ENCODE data around the gene FARSB.
A peak's percentile ranks its signal among the peaks of the same experiment; 100 is the strongest.

Gene FARSB

DNA sequence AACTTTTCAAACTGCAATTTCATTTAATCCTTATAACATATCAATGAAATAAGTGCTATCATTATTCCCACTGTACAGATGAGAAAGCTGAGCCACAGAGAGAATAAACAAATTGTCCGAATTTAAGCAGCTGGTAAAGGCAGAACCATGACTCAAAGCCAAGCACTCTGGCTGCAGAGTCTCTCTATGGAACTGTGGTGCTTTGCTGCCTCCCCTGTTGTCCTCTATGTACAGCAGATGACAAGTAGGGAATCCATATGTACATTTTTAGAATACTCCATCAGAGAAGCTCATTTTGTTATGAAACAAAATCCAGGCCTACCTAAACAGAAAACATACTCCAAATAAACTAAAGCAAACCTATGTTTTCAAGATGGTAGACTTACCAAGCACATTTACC is 45.1 kb downstream of the FARSB start:
- Histone ChIP-seq H3K36me3 (ENCODE audit: control insufficient read depth in 2 of 2, insufficient read depth in 2 of 2, low read length in 2 of 2) (peaks cover 13 to 14% of the 10 kb centered on the region in 2 donors), H3K9ac (ENCODE audit: low read depth in 1 of 2, low read length in 2 of 2) (no peak overlapping the region), H3K9me3 (ENCODE audit: control insufficient read depth in 2 of 2, low read length in 2 of 2) (no peaks in the 10 kb centered on the region), H3K27me3 (ENCODE audit: control insufficient read depth in 2 of 2, insufficient read depth in 2 of 2, low read length in 2 of 2) (no peaks in the 10 kb centered on the region), H3K4me3 (ENCODE audit: low read length in 2 of 2) (no peak overlapping the region), H3K4me1 (ENCODE audit: control insufficient read depth in 2 of 2, insufficient read depth in 2 of 2, low read length in 2 of 2) (no peaks in the 10 kb centered on the region), H3K27ac (ENCODE audit: low read depth in 2 of 2, low read length in 2 of 2) (no peak overlapping the region)

DNA sequence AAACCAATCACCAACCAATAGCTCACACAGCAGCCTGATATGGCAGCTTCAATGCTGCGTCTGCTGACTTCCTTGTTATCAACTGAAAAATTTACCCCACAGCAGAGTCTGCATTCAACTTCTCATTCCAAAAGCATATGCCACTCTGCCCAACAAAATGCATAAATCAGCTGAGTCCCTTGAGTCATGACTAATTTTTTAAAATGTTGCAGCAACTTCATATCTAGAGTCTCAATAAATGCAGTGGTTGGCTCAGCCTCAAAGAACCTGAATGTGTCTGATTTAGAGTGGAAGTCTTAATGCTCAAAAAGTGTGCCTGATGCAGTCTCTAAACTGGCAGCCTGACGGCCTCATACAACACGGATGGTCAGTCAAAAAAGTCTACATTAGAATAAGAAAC is 46.5 kb downstream of the FARSB start:
- H3K4me3 ChIP-seq (ENCODE audit: low read length in 2 of 2) = no peak overlapping the region

GRCh38 chr2:222608081-222608480 is 47.8 kb downstream of the FARSB start:
- Histone ChIP-seq H3K4me1 (ENCODE audit: control insufficient read depth in 2 of 2, insufficient read depth in 2 of 2, low read length in 2 of 2) (no peaks in the 10 kb centered on the region), H3K9me3 (ENCODE audit: control insufficient read depth in 2 of 2, low read length in 2 of 2) (no peaks in the 10 kb centered on the region), H3K27ac (ENCODE audit: low read depth in 2 of 2, low read length in 2 of 2) (no peak overlapping the region), H3K27me3 (ENCODE audit: control insufficient read depth in 2 of 2, insufficient read depth in 2 of 2, low read length in 2 of 2) (no peaks in the 10 kb centered on the region), H3K4me3 (ENCODE audit: low read length in 2 of 2) (no peak overlapping the region), H3K9ac (ENCODE audit: low read depth in 1 of 2, low read length in 2 of 2) (no peak overlapping the region), H3K36me3 (ENCODE audit: control insufficient read depth in 2 of 2, insufficient read depth in 2 of 2, low read length in 2 of 2) (peaks cover 6 to 11% of the 10 kb centered on the region in 2 donors)

More for the DNA sequence above, 46.5 kb downstream of the FARSB start:
- Histone ChIP-seq H3K36me3 (ENCODE audit: control insufficient read depth in 2 of 2, insufficient read depth in 2 of 2, low read length in 2 of 2) (peaks cover 6 to 11% of the 10 kb centered on the region in 2 donors), H3K27ac (ENCODE audit: low read depth in 2 of 2, low read length in 2 of 2) (no peak overlapping the region), H3K9ac (ENCODE audit: low read depth in 1 of 2, low read length in 2 of 2) (no peak overlapping the region), H3K4me1 (ENCODE audit: control insufficient read depth in 2 of 2, insufficient read depth in 2 of 2, low read length in 2 of 2) (no peaks in the 10 kb centered on the region), H3K9me3 (ENCODE audit: control insufficient read depth in 2 of 2, low read length in 2 of 2) (no peaks in the 10 kb centered on the region), H3K27me3 (ENCODE audit: control insufficient read depth in 2 of 2, insufficient read depth in 2 of 2, low read length in 2 of 2) (no peaks in the 10 kb centered on the region)

GRCh38 chr2:222606306-222606705 is 49.6 kb downstream of the FARSB start:
- no peaks in the 10 kb centered on the region for H3K9me3 ChIP-seq (ENCODE audit: control insufficient read depth in 2 of 2, low read length in 2 of 2)
- H3K27me3 ChIP-seq (ENCODE audit: control insufficient read depth in 2 of 2, insufficient read depth in 2 of 2, low read length in 2 of 2) = no peaks in the 10 kb centered on the region
- H3K27ac ChIP-seq (ENCODE audit: low read depth in 2 of 2, low read length in 2 of 2) = no peak overlapping the region
- no peaks in the 10 kb centered on the region for H3K36me3 ChIP-seq (ENCODE audit: control insufficient read depth in 2 of 2, insufficient read depth in 2 of 2, low read length in 2 of 2)
- no peak overlapping the region for H3K9ac ChIP-seq (ENCODE audit: low read depth in 1 of 2, low read length in 2 of 2)
- no peaks in the 10 kb centered on the region for H3K4me1 ChIP-seq (ENCODE audit: control insufficient read depth in 2 of 2, insufficient read depth in 2 of 2, low read length in 2 of 2)
- no peak overlapping the region for H3K4me3 ChIP-seq (ENCODE audit: low read length in 2 of 2)

GRCh38 chr2:222604749-222605515 is 51.0 kb downstream of the FARSB start:
- H3K36me3 ChIP-seq (ENCODE audit: control insufficient read depth in 2 of 2, insufficient read depth in 2 of 2, low read length in 2 of 2) = no peaks in the 10 kb centered on the region
- H3K9ac ChIP-seq (ENCODE audit: low read depth in 1 of 2, low read length in 2 of 2) = no peak overlapping the region
- no peaks in the 10 kb centered on the region for H3K27me3 ChIP-seq (ENCODE audit: control insufficient read depth in 2 of 2, insufficient read depth in 2 of 2, low read length in 2 of 2)
- no peak overlapping the region for H3K4me3 ChIP-seq (ENCODE audit: low read length in 2 of 2)
- no peak overlapping the region for H3K27ac ChIP-seq (ENCODE audit: low read depth in 2 of 2, low read length in 2 of 2)
- no peaks in the 10 kb centered on the region for H3K4me1 ChIP-seq (ENCODE audit: control insufficient read depth in 2 of 2, insufficient read depth in 2 of 2, low read length in 2 of 2)
- no peaks in the 10 kb centered on the region for H3K9me3 ChIP-seq (ENCODE audit: control insufficient read depth in 2 of 2, low read length in 2 of 2)

DNA sequence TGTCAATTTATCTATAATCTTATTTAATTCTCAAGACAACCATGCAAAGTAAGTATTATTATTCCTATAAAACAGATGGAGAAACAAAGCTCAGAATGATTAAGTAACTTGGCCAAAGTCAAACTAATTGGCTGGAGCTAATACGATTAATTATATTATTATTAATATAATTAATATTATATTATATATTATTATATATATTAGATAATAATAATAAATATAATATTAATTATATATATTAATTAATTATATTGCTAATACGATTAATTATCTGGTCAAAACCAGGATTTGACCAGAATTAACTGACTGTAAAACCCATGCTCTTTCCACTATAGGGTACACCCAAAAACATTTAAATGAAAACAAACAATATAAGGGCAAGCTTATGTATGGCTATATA is 52.4 kb downstream of the FARSB start:
- Histone ChIP-seq H3K9ac (ENCODE audit: low read depth in 1 of 2, low read length in 2 of 2) (no peak overlapping the region), H3K27ac (ENCODE audit: low read depth in 2 of 2, low read length in 2 of 2) (no peak overlapping the region), H3K27me3 (ENCODE audit: control insufficient read depth in 2 of 2, insufficient read depth in 2 of 2, low read length in 2 of 2) (no peaks in the 10 kb centered on the region), H3K4me1 (ENCODE audit: control insufficient read depth in 2 of 2, insufficient read depth in 2 of 2, low read length in 2 of 2) (peaks cover 0 to 5% of the 10 kb centered on the region in 2 donors), H3K4me3 (ENCODE audit: low read length in 2 of 2) (no peak overlapping the region), H3K36me3 (ENCODE audit: control insufficient read depth in 2 of 2, insufficient read depth in 2 of 2, low read length in 2 of 2) (peaks cover 7 to 8% of the 10 kb centered on the region in 2 donors), H3K9me3 (ENCODE audit: control insufficient read depth in 2 of 2, low read length in 2 of 2) (no peaks in the 10 kb centered on the region)

DNA sequence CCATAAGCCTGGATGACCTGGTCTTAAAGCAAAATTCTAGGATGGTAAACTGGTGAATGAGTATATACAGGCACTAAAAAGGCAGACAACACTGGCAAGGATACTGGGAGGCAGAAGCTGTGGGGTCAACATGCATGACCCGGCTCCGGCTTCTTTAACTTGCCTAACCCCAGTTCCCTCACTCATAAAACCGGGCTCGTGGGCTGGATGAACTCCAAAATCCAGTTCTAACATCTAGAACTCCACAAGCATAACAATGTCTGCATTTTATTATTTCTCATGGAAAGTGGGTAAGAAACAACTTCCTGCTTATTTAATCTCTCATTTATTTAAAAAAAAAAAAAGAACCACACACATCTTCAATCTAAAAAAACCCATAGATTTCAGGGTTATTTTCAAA is 57.3 kb downstream of the FARSB start:
- H3K9ac ChIP-seq (ENCODE audit: low read depth in 1 of 2, low read length in 2 of 2) = no peak overlapping the region
- H3K27ac ChIP-seq (ENCODE audit: low read depth in 2 of 2, low read length in 2 of 2) = no peak overlapping the region
- H3K4me1 ChIP-seq (ENCODE audit: control insufficient read depth in 2 of 2, insufficient read depth in 2 of 2, low read length in 2 of 2) = peaks cover 0 to 16% of the 10 kb centered on the region in 2 donors
- H3K4me3 ChIP-seq (ENCODE audit: low read length in 2 of 2) = no peak overlapping the region
- H3K9me3 ChIP-seq (ENCODE audit: control insufficient read depth in 2 of 2, low read length in 2 of 2) = no peaks in the 10 kb centered on the region
- no peaks in the 10 kb centered on the region for H3K27me3 ChIP-seq (ENCODE audit: control insufficient read depth in 2 of 2, insufficient read depth in 2 of 2, low read length in 2 of 2)
- peaks cover 9 to 18% of the 10 kb centered on the region in 2 donors for H3K36me3 ChIP-seq (ENCODE audit: control insufficient read depth in 2 of 2, insufficient read depth in 2 of 2, low read length in 2 of 2)

- H3K36me3 ChIP-seq (ENCODE audit: control insufficient read depth in 2 of 2, insufficient read depth in 2 of 2, low read length in 2 of 2) = peaks cover 9 to 22% of the 10 kb centered on the region in 2 donors
- H3K9me3 ChIP-seq (ENCODE audit: control insufficient read depth in 2 of 2, low read length in 2 of 2) = no peaks in the 10 kb centered on the region
- no peak overlapping the region for H3K27ac ChIP-seq (ENCODE audit: low read depth in 2 of 2, low read length in 2 of 2)
- H3K4me3 ChIP-seq (ENCODE audit: low read length in 2 of 2) = no peak overlapping the region
- H3K9ac ChIP-seq (ENCODE audit: low read depth in 1 of 2, low read length in 2 of 2) = no peak overlapping the region
- peaks cover 0 to 16% of the 10 kb centered on the region in 2 donors for H3K4me1 ChIP-seq (ENCODE audit: control insufficient read depth in 2 of 2, insufficient read depth in 2 of 2, low read length in 2 of 2)
- H3K27me3 ChIP-seq (ENCODE audit: control insufficient read depth in 2 of 2, insufficient read depth in 2 of 2, low read length in 2 of 2) = no peaks in the 10 kb centered on the region
These were observed 60.3 kb downstream of the FARSB start for GRCh38 chr2:222595581-222595980.

- peaks cover 0 to 16% of the 10 kb centered on the region in 2 donors for H3K4me1 ChIP-seq (ENCODE audit: control insufficient read depth in 2 of 2, insufficient read depth in 2 of 2, low read length in 2 of 2)
- no peaks in the 10 kb centered on the region for H3K27me3 ChIP-seq (ENCODE audit: control insufficient read depth in 2 of 2, insufficient read depth in 2 of 2, low read length in 2 of 2)
- H3K9me3 ChIP-seq (ENCODE audit: control insufficient read depth in 2 of 2, low read length in 2 of 2) = no peaks in the 10 kb centered on the region
- peak overlapping the region in 1 of 2 donors; percentile 51 for H3K27ac ChIP-seq (ENCODE audit: low read depth in 2 of 2, low read length in 2 of 2)
- H3K9ac ChIP-seq (ENCODE audit: low read depth in 1 of 2, low read length in 2 of 2) = no peak overlapping the region
- no peak overlapping the region for H3K4me3 ChIP-seq (ENCODE audit: low read length in 2 of 2)
- H3K36me3 ChIP-seq (ENCODE audit: control insufficient read depth in 2 of 2, insufficient read depth in 2 of 2, low read length in 2 of 2) = peaks cover 7 to 20% of the 10 kb centered on the region in 2 donors
These were observed 61.2 kb downstream of the FARSB start for GRCh38 chr2:222594679-222595078.

DNA sequence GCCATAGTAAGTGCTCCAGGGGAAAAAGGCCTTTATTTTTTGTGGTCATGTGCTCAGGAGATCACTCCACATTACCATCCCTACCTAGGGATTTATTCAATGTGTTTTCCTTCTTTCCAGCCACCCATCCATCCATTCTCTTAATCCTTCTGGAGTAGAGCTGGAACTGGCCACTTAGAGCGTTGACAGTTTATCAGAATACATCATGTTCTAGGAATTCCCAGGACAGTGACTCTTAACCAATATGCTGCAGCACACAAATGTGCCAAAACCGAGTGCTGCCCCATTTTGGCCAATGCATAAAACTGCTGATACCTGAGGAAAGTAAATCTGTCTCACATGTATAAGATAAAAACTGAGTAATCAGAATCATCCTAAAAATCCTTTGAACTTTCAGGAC is 63.7 kb downstream of the FARSB start:
- H3K4me1 ChIP-seq (ENCODE audit: control insufficient read depth in 2 of 2, insufficient read depth in 2 of 2, low read length in 2 of 2) = peaks cover 0 to 10% of the 10 kb centered on the region in 2 donors
- no peaks in the 10 kb centered on the region for H3K27me3 ChIP-seq (ENCODE audit: control insufficient read depth in 2 of 2, insufficient read depth in 2 of 2, low read length in 2 of 2)
- H3K9me3 ChIP-seq (ENCODE audit: control insufficient read depth in 2 of 2, low read length in 2 of 2) = no peaks in the 10 kb centered on the region

More for the DNA sequence above, 63.7 kb downstream of the FARSB start:
- no peak overlapping the region for H3K4me3 ChIP-seq (ENCODE audit: low read length in 2 of 2)
- no peak overlapping the region for H3K9ac ChIP-seq (ENCODE audit: low read depth in 1 of 2, low read length in 2 of 2)
- H3K36me3 ChIP-seq (ENCODE audit: control insufficient read depth in 2 of 2, insufficient read depth in 2 of 2, low read length in 2 of 2) = peaks cover 0 to 10% of the 10 kb centered on the region in 2 donors
- no peak overlapping the region for H3K27ac ChIP-seq (ENCODE audit: low read depth in 2 of 2, low read length in 2 of 2)
